ENCODE measurements around the gene MRPL37.
A peak's percentile ranks its signal among the peaks of the same experiment; 100 is the strongest.

DNA sequence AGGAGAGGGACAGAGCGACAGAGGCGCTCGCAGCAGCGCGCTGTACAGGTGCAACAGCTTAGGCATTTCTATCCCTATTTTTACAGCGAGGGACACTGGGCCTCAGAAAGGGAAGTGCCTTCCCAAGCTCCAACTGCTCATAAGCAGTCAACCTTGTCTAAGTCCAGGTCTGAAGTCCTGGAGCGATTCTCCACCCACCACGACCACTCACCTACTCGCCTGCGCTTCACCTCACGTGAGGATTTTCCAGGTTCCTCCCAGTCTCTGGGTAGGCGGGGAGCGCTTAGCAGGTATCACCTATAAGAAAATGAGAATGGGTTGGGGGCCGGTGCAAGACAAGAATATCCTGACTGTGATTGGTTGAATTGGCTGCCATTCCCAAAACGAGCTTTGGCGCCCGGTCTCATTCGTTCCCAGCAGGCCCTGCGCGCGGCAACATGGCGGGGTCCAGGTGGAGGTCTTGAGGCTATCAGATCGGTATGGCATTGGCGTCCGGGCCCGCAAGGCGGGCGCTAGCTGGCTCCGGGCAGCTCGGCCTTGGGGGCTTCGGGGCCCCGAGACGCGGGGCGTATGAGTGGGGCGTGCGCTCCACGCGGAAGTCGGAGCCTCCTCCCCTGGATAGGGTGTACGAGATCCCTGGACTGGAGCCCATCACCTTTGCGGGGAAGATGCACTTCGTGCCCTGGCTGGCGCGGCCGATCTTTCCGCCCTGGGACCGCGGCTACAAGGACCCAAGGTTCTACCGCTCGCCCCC is at the start of gene MRPL37, which contains the start of gene CYB5RL:
- peak; percentile 78 for TF ChIP-seq MXI1 (IDR thresholded peaks at IDR 0.05; ENCODE audit: borderline replicate concordance, low read depth, low read length)
- TF ChIP-seq, protein P1, sequence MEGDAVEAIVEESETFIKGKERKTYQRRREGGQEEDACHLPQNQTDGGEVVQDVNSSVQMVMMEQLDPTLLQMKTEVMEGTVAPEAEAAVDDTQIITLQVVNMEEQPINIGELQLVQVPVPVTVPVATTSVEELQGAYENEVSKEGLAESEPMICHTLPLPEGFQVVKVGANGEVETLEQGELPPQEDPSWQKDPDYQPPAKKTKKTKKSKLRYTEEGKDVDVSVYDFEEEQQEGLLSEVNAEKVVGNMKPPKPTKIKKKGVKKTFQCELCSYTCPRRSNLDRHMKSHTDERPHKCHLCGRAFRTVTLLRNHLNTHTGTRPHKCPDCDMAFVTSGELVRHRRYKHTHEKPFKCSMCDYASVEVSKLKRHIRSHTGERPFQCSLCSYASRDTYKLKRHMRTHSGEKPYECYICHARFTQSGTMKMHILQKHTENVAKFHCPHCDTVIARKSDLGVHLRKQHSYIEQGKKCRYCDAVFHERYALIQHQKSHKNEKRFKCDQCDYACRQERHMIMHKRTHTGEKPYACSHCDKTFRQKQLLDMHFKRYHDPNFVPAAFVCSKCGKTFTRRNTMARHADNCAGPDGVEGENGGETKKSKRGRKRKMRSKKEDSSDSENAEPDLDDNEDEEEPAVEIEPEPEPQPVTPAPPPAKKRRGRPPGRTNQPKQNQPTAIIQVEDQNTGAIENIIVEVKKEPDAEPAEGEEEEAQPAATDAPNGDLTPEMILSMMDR (conservative IDR thresholded peaks at IDR 0.05; ENCODE audit: low read depth, low read length) = no peak
- TF ChIP-seq CEBPB (IDR thresholded peaks at IDR 0.05; ENCODE audit: low read depth, low read length) = no peak
- TF ChIP-seq NFE2L2 (IDR thresholded peaks at IDR 0.05; ENCODE audit: low read depth, low read length) = no peak

Data from IMR-90 (cell line).